H1 (cell line): Measurements from ENCODE around the gene DOK3. TPM values are rescaled to one million over a fixed set of nuclear protein-coding genes. Genes with fewer than 3 reads are reported as not detected.
A peak's percentile ranks its signal among the peaks of the same experiment; 100 is the strongest.

Experiments
- CTCF ChIA-PET: fragments of 300-600 bp; sonication (Branson Sonifier 250); formaldehyde crosslinking; loops from one replicate; lab custom pipeline; 2021; ENCODE audit not compliant: partially characterized antibody; lab: Charles Lee
- POLR2A ChIA-PET: fragments of 300-600 bp; sonication (Branson Sonifier 250); formaldehyde crosslinking; loops from one replicate; lab custom pipeline; 2021; ENCODE audit warnings: inconsistent platforms; ENCODE audit not compliant: partially characterized antibody; lab: Charles Lee
- DNase-seq, 2 experiments: peaks; one replicate each; pipeline versions ENCODE4 v3.0.0 to v3.0.0-alpha.2; 2010 to 2022; ENCODE audit warnings: low spot score in 2 of 2, low read depth in 1 of 2, mixed read lengths in 1 of 2
- FAIRE-seq: peaks from 2 replicates; lab custom pipeline; 2011; peaks lifted over from hg19 to GRCh38; lab: Jason Lieb, UNC
- H2AFZ ChIP-seq: 2 replicates; pipeline ENCODE4 v1.8.1; 2012; ENCODE audit warnings: low read length, inconsistent platforms
- H2AK5ac ChIP-seq: 2 replicates; pipeline ENCODE4 v1.6.1; 2013; ENCODE audit warnings: low read depth, low read length
- H2BK120ac ChIP-seq: replicated peaks from 2 replicates; pipeline ENCODE3; 2013; ENCODE audit warnings: low read depth, low read length, inconsistent platforms
- H2BK12ac ChIP-seq: 2 replicates; pipeline ENCODE4 v1.6.1; 2013; ENCODE audit warnings: low read depth, low read length
- H2BK15ac ChIP-seq: 2 replicates; pipeline ENCODE4 v1.6.1; 2013; ENCODE audit warnings: low read length
- H2BK20ac ChIP-seq: 2 replicates; pipeline ENCODE4 v1.6.1; 2013; ENCODE audit warnings: low read length
- H2BK5ac ChIP-seq: 2 replicates; pipeline ENCODE4 v1.6.1; 2013; ENCODE audit warnings: low read depth, low read length
- H3K14ac ChIP-seq: 2 replicates; pipeline ENCODE4 v1.6.1; 2013; ENCODE audit warnings: inconsistent platforms; ENCODE audit not compliant: insufficient read length
- H3K18ac ChIP-seq: 2 replicates; pipeline ENCODE4 v1.6.1; 2013; ENCODE audit warnings: low read length; ENCODE audit errors: extremely low read depth
- H3K23ac ChIP-seq: 2 replicates; pipeline ENCODE4 v1.6.1; 2013; ENCODE audit warnings: inconsistent platforms; ENCODE audit not compliant: insufficient read length
- H3K23me2 ChIP-seq: 2 replicates; pipeline ENCODE4 v1.6.1; 2013; ENCODE audit warnings: low read depth, low read length
- H3K27ac ChIP-seq: 2 replicates; pipeline ENCODE4 v1.6.1; 2011; ENCODE audit warnings: low read depth, low read length, inconsistent platforms
- H3K27me3 ChIP-seq, 4 experiments: replicated peaks in 1 of 4; 1 replicate in 1 of 4; 2 replicates in 3 of 4; pipeline versions ENCODE4 v1.6.1 to v1.8.1; 2011 to 2013; ENCODE audit warnings: low read length in 3 of 4, mild to moderate bottlenecking in 3 of 4, inconsistent platforms in 2 of 4, mixed read lengths in 2 of 4, moderate library complexity in 1 of 4; ENCODE audit not compliant: control insufficient read depth in 3 of 4, insufficient read depth in 3 of 4; ENCODE audit errors: extremely low read depth in 1 of 4
- H3K36me3 ChIP-seq, 4 experiments: 2 replicates each; pipeline versions ENCODE4 v1.6.1 to v1.8.1; 2011 to 2013; ENCODE audit warnings: mild to moderate bottlenecking in 4 of 4, low read length in 3 of 4, moderate library complexity in 2 of 4, control low read depth in 1 of 4, inconsistent platforms in 1 of 4; ENCODE audit not compliant: insufficient read depth in 4 of 4, control insufficient read depth in 2 of 4
- H3K4ac ChIP-seq: replicated peaks from 2 replicates; pipeline ENCODE3; 2013; ENCODE audit warnings: low read length, low read depth, mixed read lengths, inconsistent platforms; ENCODE audit not compliant: insufficient read length
- H3K4me1 ChIP-seq, 4 experiments: replicated peaks in 1 of 4; 1 replicate in 1 of 4; 2 replicates in 3 of 4; pipeline versions ENCODE4 v1.6.1 to v1.8.1; 2011 to 2013; ENCODE audit warnings: low read length in 3 of 4, inconsistent platforms in 2 of 4, mixed read lengths in 1 of 4; ENCODE audit not compliant: insufficient read depth in 4 of 4, control insufficient read depth in 3 of 4
- H3K4me2 ChIP-seq, 2 experiments: 2 replicates each; pipeline versions ENCODE4 v1.6.1 to v1.8.1; 2011 to 2013; ENCODE audit warnings: low read depth in 2 of 2, low read length in 2 of 2, control low read depth in 1 of 2, inconsistent platforms in 1 of 2, mild to moderate bottlenecking in 1 of 2; ENCODE audit not compliant: insufficient read depth in 1 of 2
- H3K4me3 ChIP-seq, 4 experiments: fragments of 200-600, 300-600 bp in 1 of 4; sonication (generic), shearing (Covaris generic), sonication (Bioruptor Twin) in 1 of 4; 2 replicates each; pipeline versions ENCODE4 v1.5.1 to v1.8.1; 2011 to 2016; ENCODE audit warnings: low read length in 4 of 4, low read depth in 3 of 4, control low read depth in 2 of 4, inconsistent platforms in 2 of 4, mild to moderate bottlenecking in 2 of 4, mixed read lengths in 1 of 4, moderate library complexity in 1 of 4; ENCODE audit not compliant: insufficient read depth in 2 of 4; ENCODE audit errors: extremely low read depth in 1 of 4
- H3K56ac ChIP-seq: replicated peaks from 2 replicates; pipeline ENCODE3; 2013; ENCODE audit warnings: low read depth, mild to moderate bottlenecking, mixed read lengths, low read length, inconsistent platforms; ENCODE audit not compliant: insufficient read length
- H3K79me1 ChIP-seq: 2 replicates; pipeline ENCODE4 v1.6.1; 2013; ENCODE audit warnings: low read depth, low read length, control low read depth
- H3K79me2 ChIP-seq, 2 experiments: 2 replicates each; pipeline versions ENCODE4 v1.6.1 to v1.8.1; 2012 to 2013; ENCODE audit warnings: low read length in 2 of 2, mild to moderate bottlenecking in 2 of 2, inconsistent platforms in 1 of 2; ENCODE audit not compliant: insufficient read depth in 2 of 2, control insufficient read depth in 1 of 2
- H3K9ac ChIP-seq, 4 experiments: replicated peaks in 1 of 4; 1 replicate in 1 of 4; 2 replicates in 3 of 4; pipeline versions ENCODE4 v1.6.1 to v1.8.1; 2011 to 2013; ENCODE audit warnings: low read depth in 3 of 4, low read length in 3 of 4, control low read depth in 2 of 4, mild to moderate bottlenecking in 2 of 4, moderate library complexity in 2 of 4, inconsistent platforms in 1 of 4; ENCODE audit errors: extremely low read depth in 1 of 4
- H3K9me3 ChIP-seq, 2 experiments: 2 replicates each; pipeline versions ENCODE4 v1.6.1 to v1.8.1; 2012 to 2013; ENCODE audit warnings: mild to moderate bottlenecking in 2 of 2, moderate library complexity in 2 of 2, control low read depth in 1 of 2, inconsistent platforms in 1 of 2, low read depth in 1 of 2, low read length in 1 of 2, mixed read lengths in 1 of 2; ENCODE audit not compliant: insufficient read depth in 2 of 2
- H4K20me1 ChIP-seq, 2 experiments: replicated peaks in 1 of 2; 2 replicates each; pipeline versions ENCODE3 to v1.8.1; 2011 to 2013; ENCODE audit warnings: inconsistent platforms in 2 of 2, low read length in 2 of 2, mild to moderate bottlenecking in 1 of 2; ENCODE audit not compliant: insufficient read depth in 2 of 2, control insufficient read depth in 1 of 2
- H4K5ac ChIP-seq: 2 replicates; pipeline ENCODE4 v1.6.1; 2013; ENCODE audit warnings: low read length, low read depth, mixed read lengths, inconsistent platforms; ENCODE audit not compliant: insufficient read length
- H4K8ac ChIP-seq: 2 replicates; pipeline ENCODE4 v1.8.0; 2013; ENCODE audit warnings: mild to moderate bottlenecking, moderate library complexity, low read length, inconsistent platforms; ENCODE audit not compliant: insufficient read depth; ENCODE audit errors: extremely low read depth
- H4K91ac ChIP-seq: replicated peaks from 2 replicates; pipeline ENCODE3; 2013; ENCODE audit warnings: low read length, mixed read lengths, inconsistent platforms; ENCODE audit not compliant: insufficient read length
- POLR2AphosphoS5 ChIP-seq: IDR thresholded peaks from 2 replicates; pipeline ENCODE4 v1.6.1; 2011; ENCODE audit warnings: low read depth, low read length
- WGBS, 2 experiments: shearing (Covaris generic) in 1 of 2; methylation state at CpG; one replicate each; pipeline versions ENCODE4 v1.1.6 to v1.1.7; 2013 to 2015; ENCODE audit warnings: low lambda C conversion rate in 2 of 2, mixed read lengths in 2 of 2, inconsistent platforms in 1 of 2, low coverage in 1 of 2, missing lambda C conversion rate in 1 of 2; ENCODE audit not compliant: insufficient replicate concordance in 2 of 2, insufficient coverage in 1 of 2, insufficient read length in 1 of 2; ENCODE audit errors: extremely low coverage in 1 of 2, missing lambda C conversion rate in 1 of 2; 5-methylcytosine and 5-hydroxymethylcytosine counted together
- polyA plus RNA-seq, 7 experiments: library from polyadenylated mRNA; depleted of rRNA in 3 of 7; stranded (reverse) in 5 of 7; unstranded in 2 of 7; fragments of >200 nt in 5 of 7; fragments of 200-250 nt in 2 of 7; gene quantifications; 1 replicate in 5 of 7; 2 replicates in 1 of 7; 4 replicates in 1 of 7; pipeline versions ENCODE4 v1.2.1 to v1.2.3, GENCODE V29; 2011 to 2013; ENCODE audit warnings: missing spikeins in 2 of 7, mixed read lengths in 2 of 7
- total RNA-seq: library from RNA; stranded (reverse); fragmentation: NEBNext Ultra II Directional; extraction: Animal tissue kit (Norgen Biotek cat#: 25700); gene quantifications from 2 replicates; pipeline ENCODE4 v1.2.1, GENCODE V29; 2021
- TF ChIP-seq, protein P1 (sequence below): IDR thresholded peaks from 2 replicates; pipeline ENCODE4 v1.6.1; 2011; ENCODE audit warnings: low read depth, mild to moderate bottlenecking, low read length; ENCODE audit not compliant: insufficient read depth

DOK3 gene
- total and polyA plus RNA-seq, 2 of the 8 experiments (the other 6 are each of a cell fraction or from before 2014, with no cell fraction given): 4.2 to 6.4 TPM

DNA sequence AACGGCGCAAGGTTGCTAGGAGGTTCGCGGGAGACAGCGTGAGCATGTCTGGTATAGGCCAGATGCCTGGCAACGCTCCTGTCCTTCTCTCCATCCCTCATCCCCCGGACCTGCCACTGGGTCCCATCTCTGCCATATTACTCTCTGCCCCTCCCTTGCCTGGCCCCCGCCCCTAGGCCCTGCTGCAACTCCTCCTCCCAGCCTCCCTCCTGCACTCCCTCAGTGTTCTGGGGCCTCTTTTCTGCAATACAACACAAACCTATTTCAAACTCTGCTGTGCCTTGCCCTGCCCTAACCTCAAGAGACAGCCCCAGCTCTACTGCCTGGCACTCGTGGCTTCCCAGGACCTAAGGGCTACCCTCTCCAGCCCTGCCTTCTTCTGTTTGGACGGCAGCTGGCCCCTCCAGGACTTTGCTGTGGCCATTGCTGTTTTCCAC lies 27.2 kb downstream of the DOK3 start:
- ChIA-PET POLR2A (interaction anchor here (0.8 to 67.5 kb wide), 3 partner anchors 3 to 34 kb away, joined by 4 to 3349 read pairs (median 3349); partner anchors contain the start of genes DBN1, DOK3, PDLIM7 and PRR7), CTCF (interaction anchor here (2.2 to 10.4 kb wide), 3 partner anchors 9 to 25 kb away, joined by 9 to 162 read pairs (median 12); partner anchors contain the start of gene PDLIM7)
- H3K9ac ChIP-seq: no peak overlapping the region

More for the DNA sequence above, 27.2 kb downstream of the DOK3 start:
- H3K36me3 ChIP-seq: peaks cover 6 to 31% (median 14%) of the 10 kb centered on the region in 4 experiments
- H3K9me3 ChIP-seq: no peaks in the 10 kb centered on the region
- no peak for DNase-seq
- H3K79me2 ChIP-seq: no peaks in the 10 kb centered on the region
- H3K79me1 ChIP-seq: no peaks in the 10 kb centered on the region
- H3K23me2 ChIP-seq: no peaks in the 10 kb centered on the region
- WGBS, 2 experiments: 90% methylated on average over 9 of the region's 10 CpGs; no CpG with 5 or more reads in 1 of the 2 experiments
- no peak overlapping the region for H2BK120ac ChIP-seq
- H3K14ac ChIP-seq: no peak overlapping the region
- H2BK20ac ChIP-seq: no peak overlapping the region
- H3K4me2 ChIP-seq: no peak overlapping the region
- H2BK12ac ChIP-seq: no peak overlapping the region
- no peaks in the 10 kb centered on the region; a peak in 1 of 7 replicates for H3K4me1 ChIP-seq
- no peak overlapping the region for H3K56ac ChIP-seq
- no peak overlapping the region for H3K18ac ChIP-seq
- H2AK5ac ChIP-seq: no peak overlapping the region
- no peak overlapping the region for H3K4me3 ChIP-seq
- no peak overlapping the region for H4K91ac ChIP-seq
- no peak overlapping the region for H2AFZ ChIP-seq
- no peak overlapping the region for H2BK15ac ChIP-seq
- H4K8ac ChIP-seq: no peak overlapping the region
- H3K23ac ChIP-seq: no peak overlapping the region
- H4K20me1 ChIP-seq: peaks cover 2 to 11% of the 10 kb centered on the region in 2 experiments
- no peak overlapping the region for H3K4ac ChIP-seq
- H3K27me3 ChIP-seq: no peaks in the 10 kb centered on the region
- H3K27ac ChIP-seq: no peak overlapping the region
- peak; percentile 67; the same call in 1 of the 2 replicates for TF ChIP-seq POLR2AphosphoS5
- TF ChIP-seq, protein P1, sequence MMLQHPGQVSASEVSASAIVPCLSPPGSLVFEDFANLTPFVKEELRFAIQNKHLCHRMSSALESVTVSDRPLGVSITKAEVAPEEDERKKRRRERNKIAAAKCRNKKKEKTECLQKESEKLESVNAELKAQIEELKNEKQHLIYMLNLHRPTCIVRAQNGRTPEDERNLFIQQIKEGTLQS: no peak
- H4K5ac ChIP-seq: no peak overlapping the region
- no peak overlapping the region for H2BK5ac ChIP-seq
- no peak for FAIRE-seq
